ENCODE data around the gene SDR42E2. TPM values are rescaled to one million over a fixed set of nuclear protein-coding genes. Genes with fewer than 3 reads are reported as not detected.

Gene SDR42E2
- total RNA-seq, 1 experiment from 2014 or later = not detected

DNA sequence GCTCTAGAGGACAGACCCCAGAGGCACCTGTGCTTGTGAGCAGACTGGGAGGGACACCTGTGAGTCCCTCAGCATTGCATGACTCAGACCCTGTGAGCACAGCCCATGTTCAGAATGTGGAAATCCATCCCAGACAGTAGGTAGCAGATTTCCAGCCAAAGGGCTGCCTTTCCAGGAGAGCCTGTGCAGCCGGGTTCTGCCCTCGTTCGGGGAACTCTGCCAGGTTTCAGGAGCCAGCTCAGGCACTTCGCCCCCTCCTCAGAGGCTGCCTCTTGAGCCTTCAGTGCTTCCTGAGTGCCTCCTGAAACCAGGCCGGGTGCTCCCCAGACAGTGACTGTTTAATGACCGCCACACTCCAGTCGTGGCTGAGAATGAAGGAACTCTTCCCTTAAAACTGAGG is 23.3 kb upstream of the SDR42E2 start:
- Histone ChIP-seq H3K79me2 (ENCODE audit: low read length) (no peaks in the 10 kb centered on the region), H3K36me3 (ENCODE audit: low read depth, low read length) (no peaks in the 10 kb centered on the region), H3K9me3 (ENCODE audit: low read length) (no peaks in the 10 kb centered on the region), H3K4me3 (ENCODE audit: low read length) (no peak overlapping the region), H3K27me3 (ENCODE audit: low read length) (0 out of 2 replicates have a peak, but pooled peaks cover 4% of the 10 kb centered on the region), H4K20me1 (ENCODE audit: low read length) (no peaks in the 10 kb centered on the region), H3K4me1 (ENCODE audit: insufficient read depth, low read length) (no peaks in the 10 kb centered on the region), H3K9ac (ENCODE audit: low read length) (no peak overlapping the region), H3K9me2 (replicated peaks; ENCODE audit: low read length) (no peaks in the 10 kb centered on the region), H2AFZ (ENCODE audit: low read length) (no peak overlapping the region), H3K27ac (ENCODE audit: low read length) (no peak overlapping the region), H3K4me2 (ENCODE audit: low read length) (no peak overlapping the region), H3F3A (ENCODE audit: low read length, unreplicated experiment) (no peaks in the 10 kb centered on the region)
- intact Hi-C loops (cut with micrococcal nuclease) = no loop called here
- POLR2A ChIA-PET (ENCODE audit: unreplicated experiment) = no interaction called here
- TF ChIP-seq, protein P1, sequence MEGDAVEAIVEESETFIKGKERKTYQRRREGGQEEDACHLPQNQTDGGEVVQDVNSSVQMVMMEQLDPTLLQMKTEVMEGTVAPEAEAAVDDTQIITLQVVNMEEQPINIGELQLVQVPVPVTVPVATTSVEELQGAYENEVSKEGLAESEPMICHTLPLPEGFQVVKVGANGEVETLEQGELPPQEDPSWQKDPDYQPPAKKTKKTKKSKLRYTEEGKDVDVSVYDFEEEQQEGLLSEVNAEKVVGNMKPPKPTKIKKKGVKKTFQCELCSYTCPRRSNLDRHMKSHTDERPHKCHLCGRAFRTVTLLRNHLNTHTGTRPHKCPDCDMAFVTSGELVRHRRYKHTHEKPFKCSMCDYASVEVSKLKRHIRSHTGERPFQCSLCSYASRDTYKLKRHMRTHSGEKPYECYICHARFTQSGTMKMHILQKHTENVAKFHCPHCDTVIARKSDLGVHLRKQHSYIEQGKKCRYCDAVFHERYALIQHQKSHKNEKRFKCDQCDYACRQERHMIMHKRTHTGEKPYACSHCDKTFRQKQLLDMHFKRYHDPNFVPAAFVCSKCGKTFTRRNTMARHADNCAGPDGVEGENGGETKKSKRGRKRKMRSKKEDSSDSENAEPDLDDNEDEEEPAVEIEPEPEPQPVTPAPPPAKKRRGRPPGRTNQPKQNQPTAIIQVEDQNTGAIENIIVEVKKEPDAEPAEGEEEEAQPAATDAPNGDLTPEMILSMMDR (conservative IDR thresholded peaks at IDR 0.05; ENCODE audit: low read depth, low read length) = no peak
- TF ChIP-seq EZH2phosphoT487 (IDR thresholded peaks at IDR 0.05; ENCODE audit: borderline replicate concordance, low read length) (no peak), EZH2 (IDR thresholded peaks at IDR 0.05; ENCODE audit: low read length, unreplicated experiment) (no peak)
- no TSS peak for BruUV-seq (replicated peaks)
- ATAC-seq (no peak; the same call in 1 of the 2 replicates), DNase-seq (peak; percentile 41)
- CTCF ChIA-PET = no interaction called here

DNA sequence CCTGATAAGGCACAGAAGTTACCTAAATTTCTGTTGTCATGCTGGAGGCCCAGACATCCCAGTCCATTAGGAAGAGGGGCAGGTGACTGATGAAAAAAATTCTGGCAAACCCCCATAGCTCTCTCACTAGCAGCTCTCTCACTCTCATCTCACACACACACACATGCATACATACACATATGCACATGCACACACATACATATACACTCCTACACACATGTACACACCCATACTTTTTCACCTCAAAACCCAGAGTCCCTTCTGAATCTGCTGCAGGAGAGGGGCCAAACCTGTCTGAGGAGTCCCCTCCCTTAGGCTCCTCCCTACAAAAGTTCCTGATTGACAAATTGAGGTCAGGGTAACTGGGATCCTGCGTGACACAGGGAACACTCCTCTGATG is 22.6 kb upstream of the SDR42E2 start:
- 0 out of 2 replicates have a peak, but pooled peaks cover 4% of the 10 kb centered on the region for H3K27me3 ChIP-seq (ENCODE audit: low read length)
- H3K4me1 ChIP-seq (ENCODE audit: insufficient read depth, low read length) = no peaks in the 10 kb centered on the region
- no peak overlapping the region for H3K4me3 ChIP-seq (ENCODE audit: low read length)
- no peak overlapping the region for H3K9ac ChIP-seq (ENCODE audit: low read length)
- H4K20me1 ChIP-seq (ENCODE audit: low read length) = no peaks in the 10 kb centered on the region
- no peaks in the 10 kb centered on the region for H3K79me2 ChIP-seq (ENCODE audit: low read length)
- BruUV-seq (replicated peaks) = no TSS peak
- no peaks in the 10 kb centered on the region for H3K9me3 ChIP-seq (ENCODE audit: low read length)
- H3K36me3 ChIP-seq (ENCODE audit: low read depth, low read length) = no peaks in the 10 kb centered on the region
- ChIA-PET CTCF (no interaction called here), POLR2A (ENCODE audit: unreplicated experiment) (no interaction called here)
- DNase-seq (no peak), ATAC-seq (no peak)
- no peak overlapping the region for H3K4me2 ChIP-seq (ENCODE audit: low read length)
- TF ChIP-seq, protein P1 (conservative IDR thresholded peaks at IDR 0.05; ENCODE audit: low read depth, low read length) = no peak
- TF ChIP-seq EZH2phosphoT487 (IDR thresholded peaks at IDR 0.05; ENCODE audit: borderline replicate concordance, low read length) = no peak
- TF ChIP-seq EZH2 (IDR thresholded peaks at IDR 0.05; ENCODE audit: low read length, unreplicated experiment) = no peak
- no peaks in the 10 kb centered on the region for H3K9me2 ChIP-seq (replicated peaks; ENCODE audit: low read length)
- no peaks in the 10 kb centered on the region for H3F3A ChIP-seq (ENCODE audit: low read length, unreplicated experiment)
- H3K27ac ChIP-seq (ENCODE audit: low read length) = no peak overlapping the region
- intact Hi-C loops (cut with micrococcal nuclease) = no loop called here
- no peak overlapping the region for H2AFZ ChIP-seq (ENCODE audit: low read length)

DNA sequence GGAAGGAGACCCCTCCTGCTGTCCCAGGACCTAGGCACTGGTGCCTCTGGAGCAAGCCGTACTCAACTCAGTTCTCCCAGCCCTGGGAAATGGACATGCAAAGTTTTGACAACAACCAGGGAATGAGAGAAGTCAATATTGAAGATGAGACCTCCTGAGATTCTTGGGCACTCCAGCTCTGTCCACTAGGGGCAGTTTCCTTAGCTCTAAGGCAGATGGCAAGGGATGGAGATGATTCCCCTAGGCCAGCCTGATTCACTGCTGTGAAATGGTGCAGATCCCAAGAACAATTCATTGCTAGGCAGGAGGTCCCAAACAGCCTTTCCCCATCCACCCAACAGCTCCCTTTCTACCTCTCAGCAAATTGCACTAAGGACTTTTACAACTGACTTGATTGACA is 20.5 kb upstream of the SDR42E2 start:
- ATAC-seq (peak; percentile 57), DNase-seq (peak; percentile 30)
- no TSS peak for BruUV-seq (replicated peaks)

More for the DNA sequence above, 20.5 kb upstream of the SDR42E2 start:
- TF ChIP-seq, protein P1 (conservative IDR thresholded peaks at IDR 0.05; ENCODE audit: low read depth, low read length) = peak; percentile 60
- no peak for TF ChIP-seq EZH2 (IDR thresholded peaks at IDR 0.05; ENCODE audit: low read length, unreplicated experiment)
- intact Hi-C loops (cut with micrococcal nuclease) = no loop called here
- POLR2A ChIA-PET (ENCODE audit: unreplicated experiment) = interaction anchor here (0.5 kb wide), 1 partner anchor 557 kb away, joined by 12 read pairs; no protein-coding TSS in a partner anchor
- no peaks in the 10 kb centered on the region for H3K9me3 ChIP-seq (ENCODE audit: low read length)
- CTCF ChIA-PET = no interaction called here
- no peaks in the 10 kb centered on the region for H3K9me2 ChIP-seq (replicated peaks; ENCODE audit: low read length)
- no peak overlapping the region for H2AFZ ChIP-seq (ENCODE audit: low read length)
- no peak overlapping the region for H3K27ac ChIP-seq (ENCODE audit: low read length)
- 0 out of 2 replicates have a peak, but pooled peaks cover 4% of the 10 kb centered on the region for H3K27me3 ChIP-seq (ENCODE audit: low read length)
- H3F3A ChIP-seq (ENCODE audit: low read length, unreplicated experiment) = no peaks in the 10 kb centered on the region
- no peaks in the 10 kb centered on the region for H3K36me3 ChIP-seq (ENCODE audit: low read depth, low read length)
- no peaks in the 10 kb centered on the region for H4K20me1 ChIP-seq (ENCODE audit: low read length)
- no peaks in the 10 kb centered on the region for H3K4me1 ChIP-seq (ENCODE audit: insufficient read depth, low read length)
- no peak overlapping the region for H3K9ac ChIP-seq (ENCODE audit: low read length)
- no peak overlapping the region for H3K4me2 ChIP-seq (ENCODE audit: low read length)
- no peak overlapping the region for H3K4me3 ChIP-seq (ENCODE audit: low read length)
- no peaks in the 10 kb centered on the region for H3K79me2 ChIP-seq (ENCODE audit: low read length)
